GM18499 (cell line): ENCODE results near the gene CDK5R1.
"Not testable (repeated sequence)": the region's sequence is repeated elsewhere in the genome, so short reads cannot be mapped to it uniquely, and the experiment has no call there.

Source experiments
- ATAC-seq: cut with Tn5 transposase; IDR thresholded peaks from one replicate; pipeline ENCODE4 v1.9.1; 2021; ENCODE audit warnings: moderate number of reproducible peaks; ENCODE audit not compliant: insufficient read depth, unreplicated experiment

Gene CDK5R1

GRCh38 chr17:32486701-32487472 is at the start of gene CDK5R1:
CDK5R1 (plus strand) TSS chr17:32486993; CDS start chr17:32487621, 628 bp downstream.
- no peak for ATAC-seq

GRCh38 chr17:32440722-32441121 is 46.1 kb upstream of the CDK5R1 start:
- ATAC-seq, result no peak

GRCh38 chr17:32441886-32442285 is 44.9 kb upstream of the CDK5R1 start:
- ATAC-seq, result no peak

GRCh38 chr17:32443827-32444300 is 42.9 kb upstream of the CDK5R1 start:
- no peak for ATAC-seq

GRCh38 chr17:32444301-32445073 is 42.3 kb upstream of the CDK5R1 start, which contains the start of gene PSMD11:
PSMD11 (plus strand) TSS chr17:32444510; CDS start chr17:32444524, 14 bp downstream.
- ATAC-seq, result peak; percentile 68

GRCh38 chr17:32445074-32445415 is 41.7 kb upstream of the CDK5R1 start:
- ATAC-seq, result no peak

- ATAC-seq, result no peak
Observed at GRCh38 chr17:32445497-32445896, 41.3 kb upstream of the CDK5R1 start.

GRCh38 chr17:32445971-32446370 is 40.8 kb upstream of the CDK5R1 start:
- no peak for ATAC-seq

GRCh38 chr17:32446949-32447348 is 39.8 kb upstream of the CDK5R1 start:
- ATAC-seq, result no peak

GRCh38 chr17:32449963-32450362 is 36.8 kb upstream of the CDK5R1 start:
- ATAC-seq, result no peak

- not testable (repeated sequence) for ATAC-seq
Observed at GRCh38 chr17:32450379-32450778, 36.4 kb upstream of the CDK5R1 start.

- ATAC-seq, result no peak
Observed at GRCh38 chr17:32451879-32452278, 34.9 kb upstream of the CDK5R1 start.

- no peak for ATAC-seq
Observed at GRCh38 chr17:32452281-32452680, 34.5 kb upstream of the CDK5R1 start.

- ATAC-seq, result no peak
Observed at GRCh38 chr17:32453370-32453769, 33.4 kb upstream of the CDK5R1 start.

- no peak for ATAC-seq
Observed at GRCh38 chr17:32458371-32458770, 28.4 kb upstream of the CDK5R1 start.

GRCh38 chr17:32460054-32460453 is 26.7 kb upstream of the CDK5R1 start:
- no peak for ATAC-seq

GRCh38 chr17:32461498-32461852 is 25.3 kb upstream of the CDK5R1 start:
- no peak for ATAC-seq

GRCh38 chr17:32461853-32462617 is 24.8 kb upstream of the CDK5R1 start:
- ATAC-seq, result no peak

GRCh38 chr17:32463304-32463703 is 23.5 kb upstream of the CDK5R1 start:
- ATAC-seq, result no peak

GRCh38 chr17:32464374-32464773 is 22.4 kb upstream of the CDK5R1 start:
- ATAC-seq, result no peak

- no peak for ATAC-seq
Observed at GRCh38 chr17:32467949-32468348, 18.8 kb upstream of the CDK5R1 start.
